ENCODE data around the gene HBZ. TPM values are rescaled to one million over a fixed set of nuclear protein-coding genes. Genes with fewer than 3 reads are reported as not detected.

The HBZ gene
- total and polyA plus RNA-seq, 2 of the 8 experiments (the other 6 are each of a cell fraction or from before 2014, with no cell fraction given), result 0.12 TPM; not detected in 1

- TF ChIP-seq CHD7 (IDR thresholded peaks at IDR 0.05; ENCODE audit: insufficient replicate concordance, low read length) (no peak), FOSL1 (IDR thresholded peaks at IDR 0.05; ENCODE audit: insufficient read depth, low read depth, low read length) (no peak), HDAC6 (IDR thresholded peaks at IDR 0.05; ENCODE audit: low read depth, low read length) (no peak), RFX5 (IDR thresholded peaks at IDR 0.05; ENCODE audit: borderline replicate concordance, low read depth, low read length) (no peak)
These were observed 34.8 kb upstream of the HBZ start (continued) for GRCh38 chr16:117379-118365.
